Endothelial cell of umbilical vein (primary cell): ENCODE results near the gene GON7. TPM values are rescaled to one million over a fixed set of nuclear protein-coding genes. Genes with fewer than 3 reads are reported as not detected.

Source experiments
- BruUV-seq: library from RNA; stranded (reverse); fragments of 400-500 nt; replicated peaks from 2 replicates; lab custom pipeline; 2021; lab: Mats Ljungman, UMichigan
- CTCF ChIA-PET: fragments of 300-600, 350-600 bp; sonication (Branson Sonifier 250); formaldehyde crosslinking; loops from one replicate; lab custom pipeline; 2021; ENCODE audit warnings: antibody characterized with exemption, inconsistent platforms; lab: Charles Lee
- POLR2A ChIA-PET: fragments of 300-600, 350-600 bp; sonication (Branson Sonifier 250); formaldehyde crosslinking; loops from one replicate; lab custom pipeline; 2021; ENCODE audit warnings: antibody characterized with exemption, inconsistent platforms; lab: Charles Lee
- DNase-seq: peaks from one replicate; pipeline ENCODE4 v3.0.0-alpha.2; 2011; ENCODE audit warnings: low read depth, low spot score
- FAIRE-seq: peaks from 2 replicates; lab custom pipeline; 2011; peaks lifted over from hg19 to GRCh38; lab: Jason Lieb, UNC
- H2AFZ ChIP-seq: 2 replicates; pipeline ENCODE4 v1.6.0; 2012; ENCODE audit warnings: low read depth, low read length, control low read depth, inconsistent platforms
- H3K27ac ChIP-seq: 2 replicates; pipeline ENCODE4 v1.5.1; 2011; ENCODE audit warnings: low read depth, mild to moderate bottlenecking, control low read depth, low read length, moderate library complexity; ENCODE audit not compliant: insufficient read depth
- H3K27me3 ChIP-seq, 2 experiments: 2 replicates each; pipeline versions ENCODE4 v1.6.0 to v1.6.1; 2011; ENCODE audit warnings: low read length in 2 of 2, mixed read lengths in 1 of 2; ENCODE audit not compliant: control insufficient read depth in 2 of 2, insufficient read depth in 2 of 2
- H3K36me3 ChIP-seq, 2 experiments: 2 replicates in 1 of 2; 3 replicates in 1 of 2; pipeline ENCODE4 v1.5.1; 2011; ENCODE audit warnings: low read length in 2 of 2, mild to moderate bottlenecking in 1 of 2, moderate library complexity in 1 of 2; ENCODE audit not compliant: control insufficient read depth in 2 of 2, insufficient read depth in 2 of 2; ENCODE audit errors: extremely low read depth in 1 of 2
- H3K4me1 ChIP-seq: 3 replicates; pipeline ENCODE4 v1.5.1; 2011; ENCODE audit warnings: mild to moderate bottlenecking, low read length; ENCODE audit not compliant: control insufficient read depth, insufficient read depth; ENCODE audit errors: extremely low read depth
- H3K4me2 ChIP-seq: 2 replicates; pipeline ENCODE4 v1.6.1; 2011; ENCODE audit warnings: low read length, control low read depth, mixed read lengths; ENCODE audit not compliant: insufficient read depth
- H3K4me3 ChIP-seq, 3 experiments: fragments of 200-600 bp in 1 of 3; sonication (generic), shearing (Covaris generic) in 1 of 3; replicated peaks in 1 of 3; 2 replicates each; pipeline ENCODE4 v1.5.1; 2011 to 2016; ENCODE audit warnings: control low read depth in 3 of 3, low read length in 3 of 3, mild to moderate bottlenecking in 2 of 3, inconsistent platforms in 1 of 3, low read depth in 1 of 3, moderate library complexity in 1 of 3; ENCODE audit not compliant: insufficient read depth in 1 of 3
- H3K79me2 ChIP-seq: 2 replicates; pipeline ENCODE4 v1.6.0; 2012; ENCODE audit warnings: low read length, inconsistent platforms; ENCODE audit not compliant: control insufficient read depth, insufficient read depth
- H3K9ac ChIP-seq: replicated peaks from 2 replicates; pipeline ENCODE3; 2011; ENCODE audit warnings: low read length, control low read depth; ENCODE audit not compliant: insufficient read depth; ENCODE audit errors: extremely low read depth
- H3K9me1 ChIP-seq: replicated peaks from 3 replicates; pipeline ENCODE4 v1.6.0; 2011; ENCODE audit warnings: mild to moderate bottlenecking, low read length; ENCODE audit not compliant: control insufficient read depth, insufficient read depth; ENCODE audit errors: extremely low read depth
- H3K9me3 ChIP-seq: replicated peaks from 2 replicates; pipeline ENCODE4 v1.5.1; 2012; ENCODE audit warnings: low read length, inconsistent platforms; ENCODE audit not compliant: control insufficient read depth, insufficient read depth
- H4K20me1 ChIP-seq: replicated peaks from 2 replicates; pipeline ENCODE3; 2011; ENCODE audit warnings: mild to moderate bottlenecking, low read length; ENCODE audit not compliant: control insufficient read depth, insufficient read depth; ENCODE audit errors: extremely low read depth
- EZH2 ChIP-seq: IDR thresholded peaks from 2 replicates; pipeline ENCODE4 v1.6.1; 2012; ENCODE audit warnings: borderline replicate concordance, low read depth, mild to moderate bottlenecking, moderate library complexity, low read length, inconsistent platforms; ENCODE audit not compliant: severe bottlenecking
- FOS ChIP-seq: IDR thresholded peaks from 2 replicates; pipeline ENCODE4 v1.6.1; 2011; ENCODE audit warnings: mild to moderate bottlenecking, low read length, moderate library complexity, borderline replicate concordance; ENCODE audit not compliant: insufficient read depth
- GATA2 ChIP-seq: IDR thresholded peaks from 2 replicates; pipeline ENCODE4 v1.7.0; 2011; ENCODE audit warnings: low read depth, mild to moderate bottlenecking, moderate library complexity, mixed read lengths, low read length; ENCODE audit not compliant: insufficient read length, insufficient read depth
- JUN ChIP-seq: IDR thresholded peaks from 2 replicates; pipeline ENCODE4 v1.6.1; 2011; ENCODE audit warnings: borderline replicate concordance, low read depth; ENCODE audit not compliant: insufficient read length, insufficient read depth
- MAX ChIP-seq: IDR thresholded peaks from 2 replicates; pipeline ENCODE4 v1.6.1; 2011; ENCODE audit not compliant: insufficient read depth, insufficient read length
- MYC ChIP-seq: IDR thresholded peaks from one replicate; pipeline ENCODE4 v1.6.1; 2011; ENCODE audit warnings: mild to moderate bottlenecking, low read depth, low read length
- POLR2A ChIP-seq: IDR thresholded peaks from 2 replicates; pipeline ENCODE4 v1.6.1; 2012; ENCODE audit warnings: low read depth, mild to moderate bottlenecking, control low read depth, low read length
- POLR2AphosphoS5 ChIP-seq: IDR thresholded peaks from 2 replicates; pipeline ENCODE4 v1.6.1; 2012; ENCODE audit warnings: low read depth, mild to moderate bottlenecking, control low read depth, low read length, moderate library complexity; ENCODE audit not compliant: insufficient read depth
- dilution Hi-C: fragments of 300-500 bp; cut with MboI; formaldehyde crosslinking; loops from one replicate; pipeline ENCODE4 v1.15.0; 2019; ENCODE audit warnings: low sequenced_read_pairs; ENCODE audit not compliant: extremely low pct_ligation_motif_present
- intact Hi-C: fragments of 100-400 bp; cut with micrococcal nuclease; formaldehyde crosslinking; loops from one replicate; pipeline ENCODE4 v1.10.0; 2022
- polyA plus RNA-seq, 4 experiments: library from polyadenylated mRNA; depleted of rRNA in 3 of 4; stranded (reverse) in 3 of 4; unstranded in 1 of 4; fragments of >200 nt; gene quantifications; 2 replicates each; pipeline versions ENCODE4 v1.2.1 to v1.2.3, GENCODE V29; 2011 to 2012; ENCODE audit warnings: missing spikeins in 1 of 4
- total RNA-seq: library from RNA; stranded (reverse); gene quantifications from 2 replicates; pipeline ENCODE4 v1.2.3, GENCODE V29; 2021
- TF ChIP-seq, protein P1 (sequence below), 2 donors: IDR thresholded peaks; 1 replicate in 1 of 2; 2 replicates in 1 of 2; pipeline ENCODE4 v1.5.1; 2011; ENCODE audit warnings: low read length in 2 of 2, mild to moderate bottlenecking in 2 of 2, moderate library complexity in 2 of 2, control low read depth in 1 of 2, inconsistent platforms in 1 of 2, low read depth in 1 of 2; ENCODE audit not compliant: insufficient read depth in 1 of 2; ENCODE audit errors: extremely low read depth in 1 of 2

GON7 gene
- total and polyA plus RNA-seq, 2 donors (not counting 3 experiments of a cell fraction or from before 2014, with no cell fraction given): 5.5 to 11.5 TPM

DNA sequence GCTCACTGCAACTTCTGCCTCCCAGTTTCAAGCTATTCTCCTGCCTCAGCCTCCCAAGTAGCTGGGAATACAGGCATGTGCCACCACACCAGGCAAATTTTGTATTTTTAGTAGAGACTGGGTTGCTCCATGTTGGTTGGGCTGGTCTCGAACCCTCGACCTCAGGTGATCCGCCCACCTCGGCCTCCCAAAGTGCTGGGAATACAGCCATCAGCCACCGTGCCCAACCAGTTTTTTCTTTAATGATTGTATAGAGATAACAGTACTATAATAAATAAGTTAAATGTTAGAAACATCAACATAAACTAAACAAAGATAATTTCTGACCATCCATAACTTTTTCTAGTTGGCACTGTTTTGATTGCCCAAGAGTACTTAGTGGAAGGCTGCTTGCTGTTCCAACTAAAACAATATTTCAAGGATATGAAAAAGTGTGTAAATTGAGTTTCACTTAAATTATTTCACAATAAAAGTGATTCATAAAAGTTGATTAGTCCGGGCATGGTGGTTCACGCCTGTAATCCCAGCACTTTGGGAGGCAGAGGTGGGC, 5.6 kb downstream of the GON7 start:
- H3K9me3 ChIP-seq: no peaks in the 10 kb centered on the region
- ChIA-PET CTCF (no interaction called here), POLR2A (no interaction called here)
- no peak for DNase-seq
- TF ChIP-seq POLR2A: no peak
- TF ChIP-seq MAX: no peak
- no peak for TF ChIP-seq FOS
- TF ChIP-seq, protein P1, sequence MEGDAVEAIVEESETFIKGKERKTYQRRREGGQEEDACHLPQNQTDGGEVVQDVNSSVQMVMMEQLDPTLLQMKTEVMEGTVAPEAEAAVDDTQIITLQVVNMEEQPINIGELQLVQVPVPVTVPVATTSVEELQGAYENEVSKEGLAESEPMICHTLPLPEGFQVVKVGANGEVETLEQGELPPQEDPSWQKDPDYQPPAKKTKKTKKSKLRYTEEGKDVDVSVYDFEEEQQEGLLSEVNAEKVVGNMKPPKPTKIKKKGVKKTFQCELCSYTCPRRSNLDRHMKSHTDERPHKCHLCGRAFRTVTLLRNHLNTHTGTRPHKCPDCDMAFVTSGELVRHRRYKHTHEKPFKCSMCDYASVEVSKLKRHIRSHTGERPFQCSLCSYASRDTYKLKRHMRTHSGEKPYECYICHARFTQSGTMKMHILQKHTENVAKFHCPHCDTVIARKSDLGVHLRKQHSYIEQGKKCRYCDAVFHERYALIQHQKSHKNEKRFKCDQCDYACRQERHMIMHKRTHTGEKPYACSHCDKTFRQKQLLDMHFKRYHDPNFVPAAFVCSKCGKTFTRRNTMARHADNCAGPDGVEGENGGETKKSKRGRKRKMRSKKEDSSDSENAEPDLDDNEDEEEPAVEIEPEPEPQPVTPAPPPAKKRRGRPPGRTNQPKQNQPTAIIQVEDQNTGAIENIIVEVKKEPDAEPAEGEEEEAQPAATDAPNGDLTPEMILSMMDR (IDR thresholded peaks at IDR 0.05; ENCODE audit: extremely low read depth in 1 of 2, insufficient read depth in 1 of 2, low read depth in 1 of 2, low read length in 2 of 2): no peak
- no peak for TF ChIP-seq MYC
- no peak for TF ChIP-seq GATA2
- TF ChIP-seq EZH2: no peak
- no peak for TF ChIP-seq JUN
- TF ChIP-seq POLR2AphosphoS5: no peak
- intact Hi-C loops: no loop called here
- no peaks in the 10 kb centered on the region for H3K36me3 ChIP-seq
- no peaks in the 10 kb centered on the region for H4K20me1 ChIP-seq
- no peak overlapping the region for H3K4me3 ChIP-seq
- H2AFZ ChIP-seq: no peak overlapping the region
- no peak overlapping the region for H3K9ac ChIP-seq
- peaks cover 7% of the 10 kb centered on the region for H3K4me1 ChIP-seq
- FAIRE-seq: no peak
- dilution Hi-C loops: no loop called here
- no TSS peak for BruUV-seq
- no peaks in the 10 kb centered on the region for H3K27me3 ChIP-seq
- no peak overlapping the region for H3K4me2 ChIP-seq
- no peak overlapping the region for H3K27ac ChIP-seq
- H3K79me2 ChIP-seq: peaks cover 17% of the 10 kb centered on the region
- H3K9me1 ChIP-seq: no peaks in the 10 kb centered on the region
